ENCODE measurements around the gene FGF1.
"Not testable (repeated sequence)": the region's sequence is repeated elsewhere in the genome, so short reads cannot be mapped to it uniquely, and the experiment has no call there.

Gene FGF1

DNA sequence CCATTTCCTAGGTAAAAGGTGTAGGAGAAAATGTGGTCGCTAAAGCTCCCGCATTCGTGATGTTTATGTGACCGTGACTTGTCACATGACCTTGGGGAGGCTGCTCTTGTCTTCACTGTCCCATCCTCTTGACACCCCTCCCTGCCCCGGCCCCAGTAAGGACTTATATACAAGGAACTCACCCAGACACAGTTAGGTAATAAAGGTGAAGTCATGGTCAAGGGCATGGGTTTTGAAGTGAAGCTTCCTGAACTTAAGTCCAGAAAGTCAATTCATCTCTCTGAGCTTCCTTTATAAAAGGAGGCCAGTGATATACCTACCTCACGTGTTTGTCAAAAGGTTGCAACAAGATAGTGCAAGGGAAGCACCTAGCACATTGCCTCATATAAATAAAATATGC is 17.6 kb downstream of the FGF1 start:
- no peak for DNase-seq

- DNase-seq = no peak
Measured at GRCh38 chr5:142667831-142668230, 18.1 kb downstream of the FGF1 start.

DNA sequence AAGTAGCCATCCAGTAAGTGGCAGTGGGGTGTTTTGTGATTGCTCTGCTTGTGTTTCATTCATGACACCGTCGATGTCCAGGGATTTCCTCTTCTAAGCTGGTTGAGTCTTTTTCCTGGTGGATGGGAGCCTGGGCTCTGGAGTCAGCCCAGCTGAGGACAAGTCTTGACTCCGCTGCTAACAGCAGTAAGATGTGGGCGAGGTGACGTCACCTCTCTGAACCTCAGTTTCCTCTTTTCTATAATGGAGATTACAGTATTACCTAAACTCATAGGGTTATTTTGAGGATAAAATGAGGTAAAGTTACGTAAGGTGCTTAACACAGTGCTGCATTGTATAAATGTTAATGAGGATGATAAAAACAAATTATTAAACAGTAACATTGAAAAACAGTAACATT is 21.3 kb downstream of the FGF1 start:
- DNase-seq = no peak

DNA sequence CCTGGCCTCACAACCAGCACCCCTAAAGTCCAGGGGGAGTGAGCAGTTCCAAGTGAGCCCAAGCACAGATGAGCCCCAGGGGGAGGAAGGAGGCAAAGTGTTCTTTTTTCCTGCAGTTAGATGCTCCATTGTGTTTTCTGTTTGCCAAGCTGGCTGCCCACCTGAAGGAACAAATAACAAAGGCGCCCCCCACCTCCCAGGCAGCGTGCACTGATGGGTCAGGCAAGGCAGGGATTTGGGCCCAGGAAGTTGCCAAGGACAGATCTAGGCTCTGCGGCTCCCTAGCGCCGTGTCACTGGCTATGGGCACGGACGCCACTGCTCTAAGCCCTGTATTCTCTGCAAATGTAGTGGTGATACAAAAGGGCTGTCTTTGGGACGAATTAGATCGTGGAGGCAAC is 21.8 kb downstream of the FGF1 start:
- DNase-seq = no peak

GRCh38 chr5:142663246-142663645 is 22.6 kb downstream of the FGF1 start:
- no peak for DNase-seq

DNA sequence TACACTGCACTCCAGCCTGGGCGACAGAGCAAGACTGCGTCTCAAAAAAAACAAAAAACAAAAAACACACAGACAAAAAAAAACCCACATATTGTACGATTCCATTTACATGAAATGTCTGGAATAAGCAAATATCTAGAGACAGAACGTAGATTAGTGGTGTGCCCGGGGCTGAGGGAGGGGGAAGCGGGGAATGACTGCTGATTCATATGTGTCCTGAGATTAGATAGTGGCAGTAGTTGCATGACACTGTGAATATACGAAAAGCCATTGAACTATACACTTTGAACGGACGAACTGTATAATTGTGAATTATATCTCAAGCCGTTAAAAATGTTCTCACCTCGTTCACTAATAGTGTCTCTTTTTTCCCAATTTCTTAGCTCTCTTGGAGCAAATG is 23.9 kb downstream of the FGF1 start:
- no peak for DNase-seq

DNA sequence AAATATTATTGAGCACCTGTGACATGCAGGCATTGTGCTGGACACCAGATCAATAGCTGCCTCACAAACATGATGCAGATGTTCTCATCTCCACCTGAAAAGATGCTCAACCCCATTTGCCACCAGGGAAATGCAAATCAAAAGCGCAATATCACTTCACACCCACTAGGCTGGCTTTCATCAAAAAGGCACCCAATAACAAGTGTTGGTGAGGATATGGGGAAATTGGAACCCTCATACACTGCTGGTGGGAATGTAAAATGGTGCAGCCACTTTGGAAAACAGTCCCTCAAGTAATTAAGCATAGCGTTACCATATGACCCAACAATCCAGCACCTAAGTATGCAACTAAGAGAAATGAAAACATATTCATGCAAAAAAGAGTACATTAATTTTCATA is 24.7 kb downstream of the FGF1 start:
- DNase-seq = no peak

- no peak for DNase-seq
Measured at GRCh38 chr5:142660731-142661130, 25.2 kb downstream of the FGF1 start.

DNA sequence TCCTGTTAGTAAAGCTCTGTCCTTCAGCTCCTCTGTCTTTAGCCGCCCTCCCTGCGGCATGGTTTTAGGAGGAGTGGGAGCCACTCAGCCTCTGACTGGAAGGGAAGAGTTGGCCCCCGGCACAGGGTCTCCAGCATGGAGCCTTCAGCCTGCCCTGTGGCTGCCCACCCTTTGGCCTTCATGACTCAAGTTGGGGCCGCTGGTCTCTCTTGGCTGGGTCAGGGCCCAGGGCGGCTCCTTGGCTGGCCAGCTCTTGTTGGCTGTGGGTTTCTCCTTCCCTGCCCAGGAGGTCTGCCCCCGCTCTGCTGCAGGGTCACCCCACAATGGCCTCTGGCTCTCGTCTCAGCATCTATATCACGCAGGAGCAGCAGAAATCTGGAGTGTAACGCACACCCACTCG is 25.7 kb downstream of the FGF1 start:
- no peak for DNase-seq

GRCh38 chr5:142659405-142659804 is 26.5 kb downstream of the FGF1 start:
- no peak for DNase-seq

- DNase-seq = no peak
Measured at GRCh38 chr5:142658278-142658677, 27.6 kb downstream of the FGF1 start.

GRCh38 chr5:142657446-142657845 is 28.4 kb downstream of the FGF1 start:
- DNase-seq = no peak

- DNase-seq = peak; percentile 29
Measured at GRCh38 chr5:142655339-142656267, 30.3 kb downstream of the FGF1 start.

GRCh38 chr5:142654578-142655058 is 31.3 kb downstream of the FGF1 start:
- no peak for DNase-seq

DNA sequence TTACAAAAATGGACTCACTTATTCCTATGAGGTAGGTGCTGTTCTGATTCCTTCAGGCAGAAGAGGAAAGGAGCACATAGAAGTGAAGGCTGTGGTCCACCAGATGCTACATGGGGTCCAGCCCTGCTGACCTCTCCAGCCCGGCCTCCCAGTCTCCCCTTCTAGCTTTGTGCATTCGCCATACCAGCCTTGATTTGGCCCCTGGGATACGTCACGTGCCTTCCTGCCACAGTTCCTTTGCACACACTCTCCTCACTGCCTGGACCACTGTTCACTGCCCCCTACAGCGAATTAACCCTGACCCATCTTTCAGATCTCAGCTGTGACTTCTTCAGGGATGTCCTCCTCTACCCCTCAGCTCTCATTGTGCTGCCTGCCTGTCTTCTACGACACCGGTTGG is 32.6 kb downstream of the FGF1 start:
- no peak for DNase-seq

DNA sequence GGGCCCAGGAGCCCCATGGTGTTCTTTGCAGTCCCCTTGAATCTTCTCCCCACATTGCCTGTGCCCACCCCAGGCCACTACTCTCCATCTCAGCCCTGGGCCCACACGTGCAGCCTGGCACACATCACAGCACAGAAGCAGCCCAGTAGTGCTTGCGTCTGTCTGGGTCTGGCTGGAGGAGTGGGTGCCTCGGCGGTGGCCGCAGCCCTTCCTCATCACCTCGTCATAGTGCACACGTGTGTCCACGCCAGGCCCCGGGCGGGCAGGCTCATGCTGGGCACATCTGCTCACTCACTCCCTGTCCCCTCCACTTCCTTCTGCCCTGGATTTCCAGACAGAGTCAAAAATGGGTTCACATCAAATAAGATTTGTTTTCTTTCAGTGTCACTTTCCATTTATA is 33.3 kb downstream of the FGF1 start:
- no peak for DNase-seq

DNA sequence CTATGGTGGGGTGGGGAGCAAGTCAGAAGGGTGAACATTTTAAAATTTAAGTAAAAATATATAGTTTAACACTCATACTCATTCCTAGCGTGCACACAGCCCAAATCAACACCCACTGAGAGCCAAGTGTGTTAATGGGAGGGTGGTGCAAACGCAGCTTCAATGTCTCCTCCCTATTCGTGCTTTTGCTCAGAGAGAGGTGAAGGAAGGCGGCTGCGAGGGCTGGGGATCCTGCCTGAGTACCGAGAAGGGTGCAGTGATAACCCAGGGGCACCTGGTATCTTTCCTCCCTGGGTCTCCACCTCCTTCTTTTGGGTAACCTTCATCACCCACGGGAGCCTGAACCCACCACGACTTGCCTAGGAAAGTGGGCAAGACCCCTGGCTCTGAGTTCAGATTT is 35.0 kb downstream of the FGF1 start:
- DNase-seq = no peak

GRCh38 chr5:142650060-142650459 is 35.8 kb downstream of the FGF1 start:
- DNase-seq = no peak

- DNase-seq = not testable (repeated sequence)
Measured at GRCh38 chr5:142648108-142648507, 37.8 kb downstream of the FGF1 start.

GRCh38 chr5:142645456-142645855 is 40.4 kb downstream of the FGF1 start:
- DNase-seq = no peak

GRCh38 chr5:142644640-142645361 is 41.1 kb downstream of the FGF1 start:
- no peak for DNase-seq

DNA sequence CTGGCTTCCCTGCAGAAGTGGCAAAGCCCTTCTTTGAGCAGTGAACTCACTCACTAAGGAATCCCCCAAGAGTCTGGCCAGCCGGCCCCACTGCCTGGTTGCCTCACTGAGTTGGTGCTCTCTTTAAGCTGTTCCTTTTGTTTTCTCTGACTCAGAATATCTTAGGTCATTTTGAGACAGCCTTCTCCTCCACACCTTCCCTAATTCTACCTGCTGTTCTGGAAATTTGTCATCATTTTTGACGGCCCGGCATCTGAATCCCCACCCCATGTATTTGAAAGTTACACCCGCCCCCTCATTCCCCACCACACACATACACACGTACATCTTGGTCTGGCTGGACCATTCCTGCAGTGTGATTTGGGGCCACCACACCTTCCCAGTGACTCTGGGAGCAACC is 41.8 kb downstream of the FGF1 start:
- no peak for DNase-seq

DNA sequence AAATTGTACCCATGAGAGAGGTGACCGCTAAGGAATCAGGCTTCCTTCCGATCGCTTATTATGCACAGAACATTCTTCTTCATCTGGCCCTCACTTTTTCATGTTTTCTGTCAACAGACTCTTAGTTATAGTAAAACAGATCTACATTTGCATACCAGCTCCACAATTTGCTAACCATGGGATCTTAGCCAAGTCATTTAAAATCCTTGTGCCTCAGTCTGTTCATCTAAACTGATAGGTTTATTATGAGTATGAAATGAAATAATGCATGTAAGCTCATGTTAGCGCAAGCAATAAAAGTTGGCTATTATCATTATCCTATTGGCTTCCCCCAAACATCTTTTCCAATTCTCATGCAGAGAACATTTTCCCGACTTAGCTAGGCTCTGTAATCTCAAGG is 42.3 kb downstream of the FGF1 start:
- no peak for DNase-seq

DNA sequence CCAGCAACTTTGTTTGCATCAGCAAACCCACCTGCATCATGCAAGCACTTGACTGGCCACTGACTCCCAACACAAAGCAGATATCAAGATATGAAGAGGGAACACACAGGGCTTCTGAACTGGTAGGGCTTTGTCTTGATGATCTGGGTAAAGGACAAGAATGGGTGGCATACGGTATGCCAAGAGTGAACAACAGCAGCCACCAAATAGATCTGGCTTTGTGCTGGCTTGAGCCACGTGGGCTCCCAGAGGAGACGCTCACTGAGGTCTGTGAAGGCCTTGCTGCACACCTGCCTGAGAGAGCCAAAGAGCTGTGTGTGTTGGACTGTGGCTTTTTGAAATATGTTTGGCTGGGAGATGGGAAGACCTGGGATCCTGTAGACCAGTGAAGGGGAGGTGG is 43.5 kb downstream of the FGF1 start:
- DNase-seq = no peak

Measured in SHP77 treated with DMSO at 0.1 percent for 48 hours (cell line).